ENCODE measurements around the gene C16orf86.

Gene C16orf86

GRCh38 chr16:67663151-67663876 is 3.3 kb upstream of the C16orf86 start:
- H3K4me3 ChIP-seq (ENCODE audit: low read depth, low read length): no peak overlapping the region
- no peaks in the 10 kb centered on the region for H3K36me3 ChIP-seq (replicated peaks)
- TF ChIP-seq CTCF (IDR thresholded peaks at IDR 0.05; ENCODE audit: low read depth, low read length, missing control alignments): peak; percentile 62
- in situ Hi-C loops (cut with HindIII; ENCODE audit: low pct_ligation_motif_present, low sequenced_read_pairs): no loop called here
- H3K27me3 ChIP-seq (replicated peaks): no peaks in the 10 kb centered on the region
- H3K27ac ChIP-seq: no peak overlapping the region
- DNase-seq: peak; percentile 19

- H3K36me3 ChIP-seq (replicated peaks): no peaks in the 10 kb centered on the region
- no peak overlapping the region for H3K27ac ChIP-seq
- no peak for DNase-seq
- no peaks in the 10 kb centered on the region for H3K27me3 ChIP-seq (replicated peaks)
- no peak for TF ChIP-seq CTCF (IDR thresholded peaks at IDR 0.05; ENCODE audit: low read depth, low read length, missing control alignments)
- in situ Hi-C loops (cut with HindIII; ENCODE audit: low pct_ligation_motif_present, low sequenced_read_pairs): no loop called here
- H3K4me3 ChIP-seq (ENCODE audit: low read depth, low read length): no peak overlapping the region
Measured at GRCh38 chr16:67663877-67664222, 2.8 kb upstream of the C16orf86 start.

- Histone ChIP-seq H3K27ac (no peak overlapping the region), H3K36me3 (replicated peaks) (no peaks in the 10 kb centered on the region), H3K4me3 (ENCODE audit: low read depth, low read length) (no peak overlapping the region), H3K27me3 (replicated peaks) (no peaks in the 10 kb centered on the region)
- in situ Hi-C loops (cut with HindIII; ENCODE audit: low pct_ligation_motif_present, low sequenced_read_pairs): no loop called here
- no peak for DNase-seq
- no peak for TF ChIP-seq CTCF (IDR thresholded peaks at IDR 0.05; ENCODE audit: low read depth, low read length, missing control alignments)
Measured at GRCh38 chr16:67664258-67664657, 2.4 kb upstream of the C16orf86 start.

GRCh38 chr16:67664871-67665270 is 1.7 kb upstream of the C16orf86 start:
- Histone ChIP-seq H3K27me3 (replicated peaks) (no peaks in the 10 kb centered on the region), H3K4me3 (ENCODE audit: low read depth, low read length) (no peak overlapping the region), H3K36me3 (replicated peaks) (no peaks in the 10 kb centered on the region), H3K27ac (no peak overlapping the region)
- no peak for TF ChIP-seq CTCF (IDR thresholded peaks at IDR 0.05; ENCODE audit: low read depth, low read length, missing control alignments)
- DNase-seq: no peak
- in situ Hi-C loops (cut with HindIII; ENCODE audit: low pct_ligation_motif_present, low sequenced_read_pairs): no loop called here

- Histone ChIP-seq H3K27ac (no peak overlapping the region), H3K36me3 (replicated peaks) (no peaks in the 10 kb centered on the region), H3K4me3 (ENCODE audit: low read depth, low read length) (peak overlapping the region; percentile 66), H3K27me3 (replicated peaks) (no peaks in the 10 kb centered on the region)
- TF ChIP-seq CTCF (IDR thresholded peaks at IDR 0.05; ENCODE audit: low read depth, low read length, missing control alignments): no peak
- in situ Hi-C loops (cut with HindIII; ENCODE audit: low pct_ligation_motif_present, low sequenced_read_pairs): no loop called here
- no peak for DNase-seq
Measured at GRCh38 chr16:67665598-67665997, 1.0 kb upstream of the C16orf86 start.

- Histone ChIP-seq H3K36me3 (replicated peaks) (no peaks in the 10 kb centered on the region), H3K27ac (no peak overlapping the region), H3K27me3 (replicated peaks) (no peaks in the 10 kb centered on the region), H3K4me3 (ENCODE audit: low read depth, low read length) (peak overlapping the region; percentile 66)
- in situ Hi-C loops (cut with HindIII; ENCODE audit: low pct_ligation_motif_present, low sequenced_read_pairs): no loop called here
- no peak for TF ChIP-seq CTCF (IDR thresholded peaks at IDR 0.05; ENCODE audit: low read depth, low read length, missing control alignments)
- DNase-seq: no peak
Measured at GRCh38 chr16:67666032-67666551, 522 bp upstream of the C16orf86 start.

All from brain microvascular endothelial cell (primary cell).